GM21717 (cell line): Measurements from ENCODE around the gene CASP9.

Source experiments
- ATAC-seq: cut with Tn5 transposase; IDR thresholded peaks from one replicate; pipeline ENCODE4 v1.9.1; 2021; ENCODE audit warnings: mild to moderate bottlenecking, moderate library complexity; ENCODE audit not compliant: unreplicated experiment

The CASP9 gene

DNA sequence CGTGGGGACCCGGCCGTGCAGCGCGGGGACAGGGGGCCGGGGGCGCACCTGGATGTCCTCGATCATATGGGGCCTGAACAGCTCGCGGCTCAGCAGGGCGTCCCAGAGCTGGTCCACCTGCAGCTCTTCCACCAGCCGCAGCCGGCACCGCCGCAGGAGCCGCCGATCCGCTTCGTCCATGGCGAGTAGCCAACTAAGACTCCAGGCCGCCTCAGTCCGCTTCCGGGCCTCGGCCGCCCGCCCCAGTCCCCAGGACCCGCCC lies at the start of gene CASP9:
Gene CASP9 (minus strand): TSS at position 195 of the 262 bp plus-strand sequence. CDS start 15 bp downstream, at position 180.
- no peak for ATAC-seq

DNA sequence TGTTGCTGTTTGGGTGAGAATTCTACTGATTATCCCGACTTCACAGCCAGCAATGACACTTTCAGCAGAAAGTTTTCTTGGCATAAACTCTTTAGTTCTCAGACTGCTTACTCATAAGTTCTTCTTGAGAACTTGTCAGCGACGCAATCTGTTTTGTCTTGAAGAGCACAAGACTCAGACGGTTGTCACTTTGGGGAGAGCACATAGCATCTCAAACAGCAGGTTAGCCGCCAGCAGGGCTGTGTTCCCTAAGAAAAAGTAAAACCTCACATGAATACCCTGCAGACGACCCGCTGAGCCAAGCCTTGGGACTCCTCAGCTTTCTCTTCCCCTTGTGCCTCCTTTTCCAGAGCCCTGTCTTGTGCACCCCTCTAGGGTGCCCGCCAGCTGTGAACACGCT lies 49.5 kb upstream of the CASP9 start:
- ATAC-seq = no peak

DNA sequence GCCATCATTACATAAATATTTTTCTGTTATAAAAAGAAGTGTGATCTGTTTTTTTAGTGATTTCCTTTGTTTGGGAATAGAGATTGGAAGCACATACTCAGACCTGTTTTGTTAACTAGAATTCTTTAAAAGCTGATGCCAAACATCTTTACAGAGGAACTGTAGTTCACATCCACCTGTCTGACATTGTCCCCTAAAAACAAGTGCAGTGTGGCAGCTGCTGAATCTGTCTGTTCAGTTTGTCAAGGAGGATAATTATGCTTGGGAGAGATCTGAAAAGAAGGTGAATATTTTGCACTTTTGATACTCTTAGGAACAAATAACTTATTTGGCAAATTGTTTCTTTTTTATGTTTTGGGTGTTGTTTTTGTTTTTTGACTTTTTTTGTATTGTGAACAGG lies 47.3 kb upstream of the CASP9 start:
- ATAC-seq = no peak

- ATAC-seq = no peak
Measured at GRCh38 chr1:15570861-15571260, 46.8 kb upstream of the CASP9 start.

- ATAC-seq = no peak
Measured at GRCh38 chr1:15568387-15569073, 44.5 kb upstream of the CASP9 start.

- no peak for ATAC-seq
Measured at GRCh38 chr1:15559189-15559810, 35.3 kb upstream of the CASP9 start.

GRCh38 chr1:15558516-15558915 lies 34.5 kb upstream of the CASP9 start:
- ATAC-seq = no peak

- ATAC-seq = no peak
Measured at GRCh38 chr1:15557594-15557993, 33.6 kb upstream of the CASP9 start.

DNA sequence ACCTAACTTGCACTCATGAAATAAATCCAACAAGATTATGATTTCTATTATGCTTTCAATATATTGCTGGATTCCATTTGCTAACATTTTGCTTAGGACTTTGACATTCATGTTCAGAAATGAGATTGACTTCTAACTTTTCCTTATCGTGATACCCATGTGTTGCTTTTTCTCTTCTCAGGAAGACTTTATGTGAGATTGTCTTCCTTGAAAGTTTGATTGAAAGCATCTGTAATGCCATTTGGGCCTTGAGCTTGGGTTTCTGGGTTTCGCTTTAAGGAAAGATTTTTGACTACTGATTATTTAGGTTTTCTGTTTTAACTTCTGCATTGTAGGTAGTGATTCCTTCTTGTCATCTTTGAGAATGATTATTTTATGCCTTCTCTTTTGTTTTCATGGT lies 33.0 kb upstream of the CASP9 start:
- ATAC-seq = no peak

GRCh38 chr1:15550573-15550972 lies 26.6 kb upstream of the CASP9 start:
- no peak for ATAC-seq

- no peak for ATAC-seq
Measured at GRCh38 chr1:15546641-15547040, 22.6 kb upstream of the CASP9 start.

- no peak for ATAC-seq
Measured at GRCh38 chr1:15543589-15544568, 19.9 kb upstream of the CASP9 start.

DNA sequence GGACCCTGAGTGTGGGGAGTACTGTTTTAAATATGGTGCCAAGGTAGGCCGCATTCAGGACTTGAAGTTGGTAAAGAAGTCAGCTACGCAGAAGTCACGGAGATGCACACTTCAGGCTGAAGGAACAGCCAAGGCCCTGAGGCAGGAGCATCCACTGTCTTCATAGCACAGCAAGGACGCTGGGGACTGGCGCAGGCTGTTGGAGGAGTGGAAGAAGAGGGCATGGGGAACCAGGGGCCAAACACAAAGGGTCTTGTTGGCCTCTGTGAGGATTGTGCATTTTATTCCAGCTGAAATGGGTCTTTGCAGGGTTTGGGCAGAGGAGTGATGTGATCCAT lies 19.2 kb upstream of the CASP9 start:
- no peak for ATAC-seq

- ATAC-seq = no peak
Measured at GRCh38 chr1:15542388-15543250, 18.6 kb upstream of the CASP9 start.

- ATAC-seq = no peak
Measured at GRCh38 chr1:15541231-15541792, 17.3 kb upstream of the CASP9 start.

- no peak for ATAC-seq
Measured at GRCh38 chr1:15540186-15540585, 16.2 kb upstream of the CASP9 start.

DNA sequence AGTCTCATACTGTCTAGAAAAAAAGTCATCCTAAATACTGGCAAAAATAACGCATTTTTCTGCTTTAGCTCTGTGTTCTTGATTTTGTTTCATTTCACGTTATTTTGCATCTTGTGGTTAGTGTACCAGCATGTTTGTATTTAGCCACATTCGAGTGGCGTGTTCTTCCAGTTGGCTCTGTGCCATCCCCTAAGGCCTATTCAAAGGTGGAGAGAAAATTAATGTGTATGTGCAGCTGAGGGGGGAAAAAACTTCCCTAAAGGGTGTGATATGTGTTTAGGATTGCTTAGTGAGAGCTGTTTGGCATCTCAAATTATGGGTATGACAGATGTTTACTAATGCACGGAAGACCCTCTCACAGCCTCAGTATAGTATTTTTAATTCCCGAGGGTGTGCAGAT lies 14.8 kb upstream of the CASP9 start:
- ATAC-seq = no peak

DNA sequence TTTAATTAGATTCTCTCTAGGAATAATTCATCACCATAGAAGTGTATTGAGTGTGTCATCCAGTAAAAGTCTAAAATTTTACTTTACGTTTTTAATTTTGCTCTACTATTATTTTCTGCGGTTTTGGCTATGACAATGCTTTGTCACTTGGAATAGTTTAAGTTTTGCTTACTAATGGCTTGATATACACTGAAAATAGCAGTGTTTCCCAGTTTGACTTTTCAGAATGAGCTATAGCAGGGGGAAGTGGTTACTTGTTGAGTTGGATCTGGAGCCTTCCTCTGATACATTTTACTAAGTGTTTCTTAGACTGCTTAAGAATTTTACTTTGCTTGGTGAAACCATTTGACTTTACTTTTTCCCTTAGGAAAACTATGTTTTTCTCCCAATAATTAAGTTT lies 7.7 kb upstream of the CASP9 start:
- ATAC-seq = no peak

DNA sequence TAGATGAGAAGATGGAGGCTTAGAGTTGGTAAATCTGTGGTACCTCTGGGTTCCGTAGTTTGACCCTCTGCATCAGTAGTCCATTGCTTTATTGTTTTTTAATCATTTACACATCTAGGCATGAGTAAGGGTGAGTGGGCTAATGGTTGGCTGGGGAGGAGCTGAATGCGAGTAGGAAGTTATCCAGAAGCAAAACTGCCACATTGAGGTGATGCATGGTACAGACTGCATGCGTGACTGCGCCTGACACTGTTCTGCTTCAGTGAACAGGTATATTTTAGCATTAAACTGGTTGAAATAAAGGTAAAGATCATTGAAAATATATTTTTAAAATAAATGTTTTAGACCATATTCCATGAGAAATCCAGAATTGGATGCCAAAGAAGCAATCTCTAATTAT lies 7.0 kb upstream of the CASP9 start:
- no peak for ATAC-seq

DNA sequence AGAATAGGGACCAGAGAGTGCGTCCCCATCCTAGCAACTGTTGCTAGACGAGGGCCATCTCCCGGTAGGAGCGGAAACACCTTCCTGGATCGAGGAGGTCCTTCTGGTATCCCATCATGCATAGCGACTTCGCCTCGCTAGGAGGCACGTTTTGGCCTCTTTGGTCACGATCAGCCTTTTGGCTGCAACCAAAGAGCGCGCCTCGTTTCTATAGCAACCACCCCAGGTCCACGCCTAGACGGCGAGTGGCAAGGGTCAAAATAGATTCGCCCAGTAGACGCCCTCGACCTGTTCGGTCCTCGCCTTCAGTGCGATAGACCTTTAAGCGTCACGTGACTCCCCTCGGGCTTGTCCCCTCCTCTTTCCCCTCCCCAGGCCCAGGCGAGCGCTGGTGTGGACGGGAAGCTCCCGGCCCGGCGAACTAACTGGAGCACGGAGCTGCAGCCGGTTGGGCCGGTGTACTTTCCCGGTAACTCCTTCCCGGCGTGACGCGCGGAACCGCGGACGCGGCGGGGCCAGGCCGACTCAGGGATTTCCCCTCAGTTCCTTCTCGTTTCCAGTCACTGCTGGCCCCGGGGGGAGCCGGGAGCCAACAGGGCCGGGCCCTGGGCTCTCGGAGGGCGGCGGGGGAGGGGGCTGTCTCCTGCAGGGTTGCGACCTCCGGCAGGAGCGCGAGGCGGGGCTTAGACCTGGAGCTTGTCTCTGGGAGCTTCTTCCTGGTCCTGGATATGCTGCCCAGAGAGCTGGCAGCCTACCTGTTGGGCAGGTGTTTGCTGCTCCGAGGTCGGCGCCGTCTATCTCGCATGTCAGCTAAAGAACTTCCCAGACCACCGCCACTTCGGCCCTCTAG lies 2.7 kb upstream of the CASP9 start, which contains the start of gene DNAJC16:
Gene DNAJC16 (plus strand): TSS at position 359 of the 850 bp plus-strand sequence. CDS start 2,258 bp downstream, outside the sequence.
- ATAC-seq = peak; percentile 45
